MM.1S (cell line): ENCODE measurements around the gene DIRAS1.

ENCODE experiments used
- DNase-seq: peaks from one replicate; pipeline ENCODE4 v3.0.0-alpha.2; 2015
- H2AFZ ChIP-seq: fragments of 300-600 bp; sonication (generic); 2 replicates; pipeline ENCODE4 v1.6.0; 2016; ENCODE audit warnings: antibody characterized with exemption, low read length
- H3F3A ChIP-seq: fragments of 300-600 bp; sonication (generic); 2 replicates; pipeline ENCODE4 v1.6.1; 2016; ENCODE audit warnings: mild to moderate bottlenecking, antibody characterized with exemption, low read length, moderate library complexity, mixed read lengths; ENCODE audit not compliant: insufficient read depth
- H3K27ac ChIP-seq: fragments of 300-600 bp; sonication (generic); 2 replicates; pipeline ENCODE4 v1.5.1; 2016; ENCODE audit warnings: mild to moderate bottlenecking, low read length
- H3K27me3 ChIP-seq: fragments of 300-600 bp; sonication (generic); replicated peaks from 2 replicates; pipeline ENCODE4 v1.6.0; 2016; ENCODE audit warnings: low read length; ENCODE audit not compliant: insufficient read depth
- H3K36me3 ChIP-seq: fragments of 300-600 bp; sonication (generic); replicated peaks from 2 replicates; pipeline ENCODE4 v1.6.1; 2016; ENCODE audit warnings: mild to moderate bottlenecking, low read length, mixed read lengths; ENCODE audit not compliant: insufficient read depth
- H3K4me1 ChIP-seq: fragments of 300-600 bp; sonication (generic); 2 replicates; pipeline ENCODE4 v1.6.1; 2016; ENCODE audit warnings: low read length, mixed read lengths
- H3K4me2 ChIP-seq: fragments of 300-600 bp; sonication (generic); 2 replicates; pipeline ENCODE4 v1.6.0; 2016; ENCODE audit warnings: low read depth, low read length
- H3K4me3 ChIP-seq: fragments of 300-600 bp; sonication (generic); 2 replicates; pipeline ENCODE4 v1.5.1; 2016; ENCODE audit warnings: low read length, mixed read lengths
- H3K79me2 ChIP-seq: fragments of 300-600 bp; sonication (generic); 2 replicates; pipeline ENCODE4 v1.6.1; 2016; ENCODE audit warnings: mixed run types, low read length, mixed read lengths
- H3K9ac ChIP-seq: fragments of 300-600 bp; sonication (generic); 2 replicates; pipeline ENCODE4 v1.6.1; 2016; ENCODE audit warnings: low read length, mixed read lengths
- H3K9me2 ChIP-seq: fragments of 300-600 bp; sonication (generic); replicated peaks from 2 replicates; pipeline ENCODE4 v1.6.1; 2016; ENCODE audit warnings: mild to moderate bottlenecking, low read length, mixed read lengths; ENCODE audit not compliant: insufficient read depth
- H3K9me3 ChIP-seq: fragments of 300-600 bp; sonication (generic); replicated peaks from 2 replicates; pipeline ENCODE4 v1.6.1; 2016; ENCODE audit warnings: mild to moderate bottlenecking, low read length, mixed read lengths; ENCODE audit not compliant: insufficient read depth
- H4K20me1 ChIP-seq: fragments of 300-600 bp; sonication (generic); 2 replicates; pipeline ENCODE4 v1.6.1; 2016; ENCODE audit warnings: mild to moderate bottlenecking, low read length, moderate library complexity, mixed read lengths; ENCODE audit not compliant: insufficient read depth
- CTCF ChIP-seq: fragments of 300-600 bp; sonication (generic); IDR thresholded peaks from 2 replicates; pipeline ENCODE4 v1.5.1; 2016; ENCODE audit warnings: antibody characterized with exemption, low read length, mixed read lengths
- EZH2 ChIP-seq: fragments of 300-600 bp; sonication (generic); optimal IDR thresholded peaks from 2 replicates; pipeline ENCODE3; 2017; ENCODE audit warnings: low read depth, mild to moderate bottlenecking, antibody characterized with exemption, low read length, mixed read lengths
- EZH2phosphoT487 ChIP-seq: fragments of 300-600 bp; sonication (generic); IDR thresholded peaks from 2 replicates; pipeline ENCODE4 v1.6.1; 2018; ENCODE audit warnings: antibody characterized with exemption, low read length

DIRAS1 gene

DNA sequence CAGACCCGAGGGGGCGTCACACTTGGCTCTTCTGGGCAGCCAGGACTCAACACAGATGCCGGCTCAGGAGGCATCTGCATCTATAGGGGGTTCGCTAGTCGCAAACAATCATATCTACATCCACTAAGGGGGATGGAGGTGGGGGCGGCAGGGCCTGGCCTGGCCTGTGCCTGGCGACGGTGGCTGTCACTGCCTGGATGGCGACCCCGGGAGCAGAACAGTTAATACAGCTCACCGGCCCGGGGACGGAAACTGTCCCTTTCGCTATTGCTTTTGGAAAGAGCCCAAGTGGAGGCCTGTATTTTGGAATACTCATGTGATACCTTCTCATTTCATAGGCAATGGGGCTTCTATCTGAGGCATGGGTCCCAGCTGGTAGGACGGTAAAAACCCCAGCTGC, 44.2 kb upstream of the DIRAS1 start:
- H3K4me3 ChIP-seq = no peak overlapping the region
- H3K9me3 ChIP-seq = no peaks in the 10 kb centered on the region
- H2AFZ ChIP-seq = no peak overlapping the region
- H3K9me2 ChIP-seq = no peaks in the 10 kb centered on the region
- TF ChIP-seq EZH2phosphoT487 = no peak
- TF ChIP-seq EZH2 = no peak
- TF ChIP-seq CTCF = no peak
- H3K79me2 ChIP-seq = peaks cover 30% of the 10 kb centered on the region
- peaks cover 10% of the 10 kb centered on the region for H3K36me3 ChIP-seq
- no peaks in the 10 kb centered on the region for H3K4me1 ChIP-seq
- no peak overlapping the region for H3K27ac ChIP-seq
- H3K27me3 ChIP-seq = no peaks in the 10 kb centered on the region
- H3F3A ChIP-seq = no peaks in the 10 kb centered on the region
- DNase-seq = no peak
- peaks cover 7% of the 10 kb centered on the region; the same call in 1 of the 2 replicates for H4K20me1 ChIP-seq
- no peak overlapping the region for H3K9ac ChIP-seq
- no peak overlapping the region for H3K4me2 ChIP-seq

- peaks cover 26% of the 10 kb centered on the region for H3K79me2 ChIP-seq
- peaks cover 7% of the 10 kb centered on the region; the same call in 1 of the 2 replicates for H4K20me1 ChIP-seq
- H3K27me3 ChIP-seq = no peaks in the 10 kb centered on the region
- H3K9me3 ChIP-seq = no peaks in the 10 kb centered on the region
- H3K4me2 ChIP-seq = no peak overlapping the region
- no peak overlapping the region for H3K4me3 ChIP-seq
- TF ChIP-seq EZH2phosphoT487 (no peak), CTCF (no peak), EZH2 (no peak)
- H2AFZ ChIP-seq = no peak overlapping the region
- DNase-seq = no peak
- H3K9ac ChIP-seq = no peak overlapping the region
- peaks cover 10% of the 10 kb centered on the region for H3K36me3 ChIP-seq
- no peak overlapping the region for H3K27ac ChIP-seq
- H3K4me1 ChIP-seq = no peaks in the 10 kb centered on the region
- no peaks in the 10 kb centered on the region for H3F3A ChIP-seq
- no peaks in the 10 kb centered on the region for H3K9me2 ChIP-seq
Measured at GRCh38 chr19:2764945-2765344, 43.8 kb upstream of the DIRAS1 start.

- Histone ChIP-seq H3K9ac (no peak overlapping the region), H3F3A (no peaks in the 10 kb centered on the region), H4K20me1 (peaks cover 6% of the 10 kb centered on the region; the same call in 1 of the 2 replicates), H2AFZ (no peak overlapping the region), H3K9me2 (no peaks in the 10 kb centered on the region), H3K4me3 (no peak overlapping the region), H3K79me2 (peaks cover 14% of the 10 kb centered on the region), H3K27me3 (no peaks in the 10 kb centered on the region), H3K27ac (no peak overlapping the region), H3K4me2 (no peak overlapping the region), H3K4me1 (no peaks in the 10 kb centered on the region), H3K9me3 (no peaks in the 10 kb centered on the region), H3K36me3 (peaks cover 10% of the 10 kb centered on the region)
- DNase-seq = no peak
- TF ChIP-seq EZH2 = no peak
- no peak for TF ChIP-seq CTCF
- TF ChIP-seq EZH2phosphoT487 = no peak
Measured at GRCh38 chr19:2763687-2764086, 42.5 kb upstream of the DIRAS1 start.
